H1 (cell line): Measurements from ENCODE around the gene CRABP2. TPM values are rescaled to one million over a fixed set of nuclear protein-coding genes. Genes with fewer than 3 reads are reported as not detected.

ENCODE experiments used
- CTCF ChIA-PET: fragments of 300-600 bp; sonication (Branson Sonifier 250); formaldehyde crosslinking; loops from one replicate; lab custom pipeline; 2021; ENCODE audit not compliant: partially characterized antibody; lab: Charles Lee
- POLR2A ChIA-PET: fragments of 300-600 bp; sonication (Branson Sonifier 250); formaldehyde crosslinking; loops from one replicate; lab custom pipeline; 2021; ENCODE audit warnings: inconsistent platforms; ENCODE audit not compliant: partially characterized antibody; lab: Charles Lee
- DNase-seq, 2 experiments: peaks; one replicate each; pipeline versions ENCODE4 v3.0.0 to v3.0.0-alpha.2; 2010 to 2022; ENCODE audit warnings: low spot score in 2 of 2, low read depth in 1 of 2, mixed read lengths in 1 of 2
- FAIRE-seq: peaks from 2 replicates; lab custom pipeline; 2011; peaks lifted over from hg19 to GRCh38; lab: Jason Lieb, UNC
- H2AFZ ChIP-seq: 2 replicates; pipeline ENCODE4 v1.8.1; 2012; ENCODE audit warnings: low read length, inconsistent platforms
- H2AK5ac ChIP-seq: 2 replicates; pipeline ENCODE4 v1.6.1; 2013; ENCODE audit warnings: low read depth, low read length
- H2BK120ac ChIP-seq: replicated peaks from 2 replicates; pipeline ENCODE3; 2013; ENCODE audit warnings: low read depth, low read length, inconsistent platforms
- H2BK12ac ChIP-seq: 2 replicates; pipeline ENCODE4 v1.6.1; 2013; ENCODE audit warnings: low read depth, low read length
- H2BK15ac ChIP-seq: 2 replicates; pipeline ENCODE4 v1.6.1; 2013; ENCODE audit warnings: low read length
- H2BK20ac ChIP-seq: 2 replicates; pipeline ENCODE4 v1.6.1; 2013; ENCODE audit warnings: low read length
- H2BK5ac ChIP-seq: 2 replicates; pipeline ENCODE4 v1.6.1; 2013; ENCODE audit warnings: low read depth, low read length
- H3K14ac ChIP-seq: 2 replicates; pipeline ENCODE4 v1.6.1; 2013; ENCODE audit warnings: inconsistent platforms; ENCODE audit not compliant: insufficient read length
- H3K18ac ChIP-seq: 2 replicates; pipeline ENCODE4 v1.6.1; 2013; ENCODE audit warnings: low read length; ENCODE audit errors: extremely low read depth
- H3K23ac ChIP-seq: 2 replicates; pipeline ENCODE4 v1.6.1; 2013; ENCODE audit warnings: inconsistent platforms; ENCODE audit not compliant: insufficient read length
- H3K23me2 ChIP-seq: 2 replicates; pipeline ENCODE4 v1.6.1; 2013; ENCODE audit warnings: low read depth, low read length
- H3K27ac ChIP-seq: 2 replicates; pipeline ENCODE4 v1.6.1; 2011; ENCODE audit warnings: low read depth, low read length, inconsistent platforms
- H3K27me3 ChIP-seq, 4 experiments: replicated peaks in 1 of 4; 1 replicate in 1 of 4; 2 replicates in 3 of 4; pipeline versions ENCODE4 v1.6.1 to v1.8.1; 2011 to 2013; ENCODE audit warnings: low read length in 3 of 4, mild to moderate bottlenecking in 3 of 4, inconsistent platforms in 2 of 4, mixed read lengths in 2 of 4, moderate library complexity in 1 of 4; ENCODE audit not compliant: control insufficient read depth in 3 of 4, insufficient read depth in 3 of 4; ENCODE audit errors: extremely low read depth in 1 of 4
- H3K36me3 ChIP-seq, 4 experiments: 2 replicates each; pipeline versions ENCODE4 v1.6.1 to v1.8.1; 2011 to 2013; ENCODE audit warnings: mild to moderate bottlenecking in 4 of 4, low read length in 3 of 4, moderate library complexity in 2 of 4, control low read depth in 1 of 4, inconsistent platforms in 1 of 4; ENCODE audit not compliant: insufficient read depth in 4 of 4, control insufficient read depth in 2 of 4
- H3K4ac ChIP-seq: replicated peaks from 2 replicates; pipeline ENCODE3; 2013; ENCODE audit warnings: low read length, low read depth, mixed read lengths, inconsistent platforms; ENCODE audit not compliant: insufficient read length
- H3K4me1 ChIP-seq, 4 experiments: replicated peaks in 1 of 4; 1 replicate in 1 of 4; 2 replicates in 3 of 4; pipeline versions ENCODE4 v1.6.1 to v1.8.1; 2011 to 2013; ENCODE audit warnings: low read length in 3 of 4, inconsistent platforms in 2 of 4, mixed read lengths in 1 of 4; ENCODE audit not compliant: insufficient read depth in 4 of 4, control insufficient read depth in 3 of 4
- H3K4me2 ChIP-seq, 2 experiments: 2 replicates each; pipeline versions ENCODE4 v1.6.1 to v1.8.1; 2011 to 2013; ENCODE audit warnings: low read depth in 2 of 2, low read length in 2 of 2, control low read depth in 1 of 2, inconsistent platforms in 1 of 2, mild to moderate bottlenecking in 1 of 2; ENCODE audit not compliant: insufficient read depth in 1 of 2
- H3K4me3 ChIP-seq, 4 experiments: fragments of 200-600, 300-600 bp in 1 of 4; sonication (generic), shearing (Covaris generic), sonication (Bioruptor Twin) in 1 of 4; 2 replicates each; pipeline versions ENCODE4 v1.5.1 to v1.8.1; 2011 to 2016; ENCODE audit warnings: low read length in 4 of 4, low read depth in 3 of 4, control low read depth in 2 of 4, inconsistent platforms in 2 of 4, mild to moderate bottlenecking in 2 of 4, mixed read lengths in 1 of 4, moderate library complexity in 1 of 4; ENCODE audit not compliant: insufficient read depth in 2 of 4; ENCODE audit errors: extremely low read depth in 1 of 4
- H3K56ac ChIP-seq: replicated peaks from 2 replicates; pipeline ENCODE3; 2013; ENCODE audit warnings: low read depth, mild to moderate bottlenecking, mixed read lengths, low read length, inconsistent platforms; ENCODE audit not compliant: insufficient read length
- H3K79me1 ChIP-seq: 2 replicates; pipeline ENCODE4 v1.6.1; 2013; ENCODE audit warnings: low read depth, low read length, control low read depth
- H3K79me2 ChIP-seq, 2 experiments: 2 replicates each; pipeline versions ENCODE4 v1.6.1 to v1.8.1; 2012 to 2013; ENCODE audit warnings: low read length in 2 of 2, mild to moderate bottlenecking in 2 of 2, inconsistent platforms in 1 of 2; ENCODE audit not compliant: insufficient read depth in 2 of 2, control insufficient read depth in 1 of 2
- H3K9ac ChIP-seq, 4 experiments: replicated peaks in 1 of 4; 1 replicate in 1 of 4; 2 replicates in 3 of 4; pipeline versions ENCODE4 v1.6.1 to v1.8.1; 2011 to 2013; ENCODE audit warnings: low read depth in 3 of 4, low read length in 3 of 4, control low read depth in 2 of 4, mild to moderate bottlenecking in 2 of 4, moderate library complexity in 2 of 4, inconsistent platforms in 1 of 4; ENCODE audit errors: extremely low read depth in 1 of 4
- H3K9me3 ChIP-seq, 2 experiments: 2 replicates each; pipeline versions ENCODE4 v1.6.1 to v1.8.1; 2012 to 2013; ENCODE audit warnings: mild to moderate bottlenecking in 2 of 2, moderate library complexity in 2 of 2, control low read depth in 1 of 2, inconsistent platforms in 1 of 2, low read depth in 1 of 2, low read length in 1 of 2, mixed read lengths in 1 of 2; ENCODE audit not compliant: insufficient read depth in 2 of 2
- H4K20me1 ChIP-seq, 2 experiments: replicated peaks in 1 of 2; 2 replicates each; pipeline versions ENCODE3 to v1.8.1; 2011 to 2013; ENCODE audit warnings: inconsistent platforms in 2 of 2, low read length in 2 of 2, mild to moderate bottlenecking in 1 of 2; ENCODE audit not compliant: insufficient read depth in 2 of 2, control insufficient read depth in 1 of 2
- H4K5ac ChIP-seq: 2 replicates; pipeline ENCODE4 v1.6.1; 2013; ENCODE audit warnings: low read length, low read depth, mixed read lengths, inconsistent platforms; ENCODE audit not compliant: insufficient read length
- H4K8ac ChIP-seq: 2 replicates; pipeline ENCODE4 v1.8.0; 2013; ENCODE audit warnings: mild to moderate bottlenecking, moderate library complexity, low read length, inconsistent platforms; ENCODE audit not compliant: insufficient read depth; ENCODE audit errors: extremely low read depth
- H4K91ac ChIP-seq: replicated peaks from 2 replicates; pipeline ENCODE3; 2013; ENCODE audit warnings: low read length, mixed read lengths, inconsistent platforms; ENCODE audit not compliant: insufficient read length
- CBX8 ChIP-seq: fragments of 300-800, 300-1000 bp; sonication (generic); IDR thresholded peaks from 2 replicates; pipeline ENCODE4 v1.7.1; 2016; ENCODE audit warnings: low read depth, low read length, borderline replicate concordance
- GABPA ChIP-seq: IDR thresholded peaks from 2 replicates; pipeline ENCODE4 v1.6.1; 2011; ENCODE audit warnings: mild to moderate bottlenecking, low read length, moderate library complexity, borderline replicate concordance; ENCODE audit not compliant: insufficient read depth
- KDM4A ChIP-seq: IDR thresholded peaks from one replicate; pipeline ENCODE4 v1.7.1; 2012; ENCODE audit warnings: low read depth, mild to moderate bottlenecking, moderate library complexity, low read length, inconsistent platforms; ENCODE audit not compliant: severe bottlenecking
- NRF1 ChIP-seq: IDR thresholded peaks from 2 replicates; pipeline ENCODE4 v1.6.1; 2011; ENCODE audit warnings: mild to moderate bottlenecking, low read depth, low read length, improper control_type of control experiment
- SIX5 ChIP-seq: IDR thresholded peaks from 2 replicates; pipeline ENCODE4 v1.6.1; 2011; ENCODE audit warnings: mild to moderate bottlenecking, low read depth, low read length
- TBP ChIP-seq: IDR thresholded peaks from 2 replicates; pipeline ENCODE4 v1.6.1; 2011; ENCODE audit warnings: low read depth, low read length, improper control_type of control experiment
- WGBS, 2 experiments: shearing (Covaris generic) in 1 of 2; methylation state at CpG; one replicate each; pipeline versions ENCODE4 v1.1.6 to v1.1.7; 2013 to 2015; ENCODE audit warnings: low lambda C conversion rate in 2 of 2, mixed read lengths in 2 of 2, inconsistent platforms in 1 of 2, low coverage in 1 of 2, missing lambda C conversion rate in 1 of 2; ENCODE audit not compliant: insufficient replicate concordance in 2 of 2, insufficient coverage in 1 of 2, insufficient read length in 1 of 2; ENCODE audit errors: extremely low coverage in 1 of 2, missing lambda C conversion rate in 1 of 2; 5-methylcytosine and 5-hydroxymethylcytosine counted together
- polyA plus RNA-seq, 7 experiments: library from polyadenylated mRNA; depleted of rRNA in 3 of 7; stranded (reverse) in 5 of 7; unstranded in 2 of 7; fragments of >200 nt in 5 of 7; fragments of 200-250 nt in 2 of 7; gene quantifications; 1 replicate in 5 of 7; 2 replicates in 1 of 7; 4 replicates in 1 of 7; pipeline versions ENCODE4 v1.2.1 to v1.2.3, GENCODE V29; 2011 to 2013; ENCODE audit warnings: missing spikeins in 2 of 7, mixed read lengths in 2 of 7
- total RNA-seq: library from RNA; stranded (reverse); fragmentation: NEBNext Ultra II Directional; extraction: Animal tissue kit (Norgen Biotek cat#: 25700); gene quantifications from 2 replicates; pipeline ENCODE4 v1.2.1, GENCODE V29; 2021
- TF ChIP-seq, protein P1 (sequence below), 3 experiments: IDR thresholded peaks; 1 replicate in 2 of 3; 2 replicates in 1 of 3; pipeline versions ENCODE4 v1.5.1 to v1.6.1; 2011; ENCODE audit warnings: low read length in 3 of 3, mild to moderate bottlenecking in 3 of 3, inconsistent platforms in 2 of 3, low read depth in 1 of 3, moderate library complexity in 1 of 3; ENCODE audit not compliant: insufficient read depth in 1 of 3; ENCODE audit errors: control extremely low read depth in 1 of 3

CRABP2 gene
- total and polyA plus RNA-seq, 2 of the 8 experiments (the other 6 are each of a cell fraction or from before 2014, with no cell fraction given), result 69.2 to 119 TPM

DNA sequence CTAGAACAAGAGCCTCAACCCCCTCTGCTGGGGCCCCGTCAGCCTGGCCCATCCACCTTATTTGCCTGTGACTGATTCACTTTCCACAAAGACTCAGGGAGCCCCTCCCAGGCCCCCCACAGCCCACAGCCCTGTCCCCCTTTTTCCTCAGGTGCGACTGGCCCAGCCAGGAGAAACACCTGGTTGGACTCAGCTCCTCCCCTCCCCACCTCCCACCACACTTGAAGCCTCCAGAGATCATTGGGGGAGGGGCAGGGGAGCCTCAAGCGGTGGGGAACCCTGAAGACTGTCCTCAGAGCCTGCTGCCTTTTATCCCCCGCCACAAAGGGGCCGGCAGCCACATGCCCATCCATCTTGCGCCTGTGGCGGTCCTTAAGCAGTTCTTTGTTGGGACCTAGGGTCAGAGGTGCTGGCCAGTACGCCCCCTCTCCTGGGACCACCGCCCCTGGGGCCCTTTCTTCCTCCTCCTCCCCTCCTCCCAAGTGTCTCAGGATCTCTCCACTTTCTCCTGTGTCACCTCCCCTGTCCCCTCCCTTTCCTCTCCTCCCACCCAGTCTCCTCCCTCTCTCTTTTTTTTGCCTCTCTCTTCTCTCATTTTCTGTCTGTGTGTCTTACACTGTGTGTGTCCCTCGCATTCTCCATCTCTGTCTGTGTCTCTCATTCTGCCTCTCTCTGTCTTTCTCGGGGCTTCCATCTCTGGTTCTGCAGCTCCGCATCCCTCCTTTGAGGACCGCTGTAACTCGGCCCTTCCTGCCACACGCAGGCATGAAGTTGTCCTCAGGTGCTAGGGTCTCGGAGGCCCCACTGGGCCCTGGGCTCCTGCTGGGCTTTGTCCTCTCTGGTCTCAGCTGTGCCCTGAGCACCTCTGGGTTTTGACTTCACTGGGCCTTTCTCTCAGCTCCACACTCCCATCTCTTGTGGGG lies 12.2 kb downstream of the CRABP2 start:
- Histone ChIP-seq H4K20me1 (no peaks in the 10 kb centered on the region), H3K79me1 (no peaks in the 10 kb centered on the region), H4K91ac (peak overlapping the region; percentile 96), H2BK120ac (peak overlapping the region; percentile 30), H4K5ac (peak overlapping the region; percentile 44), H2BK5ac (peak overlapping the region; percentile 97), H3K14ac (no peak overlapping the region), H3K4me2 (peak overlapping the region; percentile 14 to 72), H3K23me2 (peaks cover 10% of the 10 kb centered on the region; the same call in 1 of the 2 replicates), H3K23ac (no peak overlapping the region), H3K27ac (peak overlapping the region; percentile 83), H3K4ac (peak overlapping the region; percentile 73), H3K9ac (peak overlapping the region in 2 of 4 experiments; percentile 60; a peak in 4 of 7 replicates), H3K18ac (peak overlapping the region; percentile 93), H2AFZ (no peak overlapping the region), H2BK12ac (peak overlapping the region; percentile 99), H3K79me2 (no peaks in the 10 kb centered on the region), H3K4me1 (peaks cover 24 to 51% (median 38%) of the 10 kb centered on the region in 4 experiments), H2AK5ac (peak overlapping the region; percentile 98; the same call in 1 of the 2 replicates), H3K56ac (peak overlapping the region; percentile 70), H3K9me3 (no peaks in the 10 kb centered on the region), H2BK20ac (peak overlapping the region; percentile 94; the same call in 1 of the 2 replicates), H3K27me3 (peaks cover 0 to 7% (median 0%) of the 10 kb centered on the region in 4 experiments; a peak in 2 of 7 replicates), H3K36me3 (peaks cover 0 to 4% (median 0%) of the 10 kb centered on the region in 4 experiments; a peak in 1 of 8 replicates), H3K4me3 (peak overlapping the region in 3 of 4 experiments; percentile 11 to 49 (median 32); a peak in 4 of 8 replicates), H2BK15ac (peak overlapping the region; percentile 74; the same call in 1 of the 2 replicates), H4K8ac (peak overlapping the region; percentile 60; the same call in 1 of the 2 replicates)
- FAIRE-seq, result no peak
- peak; percentile 94 to 96 for DNase-seq
- CTCF ChIA-PET, result interaction anchor here (4.4 to 66.0 kb wide), 6 partner anchors 6 to 196 kb away, joined by 29 to 4284 read pairs (median 513); partner anchors contain the start of genes BCAN, CRABP2, HAPLN2 and INSRR
- POLR2A ChIA-PET, result interaction anchor here (0.6 to 13.9 kb wide), 21 partner anchors 9 to 194 kb away, joined by 3 to 530 read pairs (median 5); partner anchors contain the start of genes CRABP2, HAPLN2, HDGF and ISG20L2
- WGBS, 2 experiments, result 14% methylated on average over 10 of the region's 16 CpGs; no CpG with 5 or more reads in 1 of the 2 experiments
- peak; percentile 10 for TF ChIP-seq KDM4A
- TF ChIP-seq NRF1, result no peak
- no peak for TF ChIP-seq CBX8
- TF ChIP-seq SIX5, result no peak
- peak; percentile 49; the same call in 1 of the 2 replicates for TF ChIP-seq TBP
- TF ChIP-seq, protein P1, sequence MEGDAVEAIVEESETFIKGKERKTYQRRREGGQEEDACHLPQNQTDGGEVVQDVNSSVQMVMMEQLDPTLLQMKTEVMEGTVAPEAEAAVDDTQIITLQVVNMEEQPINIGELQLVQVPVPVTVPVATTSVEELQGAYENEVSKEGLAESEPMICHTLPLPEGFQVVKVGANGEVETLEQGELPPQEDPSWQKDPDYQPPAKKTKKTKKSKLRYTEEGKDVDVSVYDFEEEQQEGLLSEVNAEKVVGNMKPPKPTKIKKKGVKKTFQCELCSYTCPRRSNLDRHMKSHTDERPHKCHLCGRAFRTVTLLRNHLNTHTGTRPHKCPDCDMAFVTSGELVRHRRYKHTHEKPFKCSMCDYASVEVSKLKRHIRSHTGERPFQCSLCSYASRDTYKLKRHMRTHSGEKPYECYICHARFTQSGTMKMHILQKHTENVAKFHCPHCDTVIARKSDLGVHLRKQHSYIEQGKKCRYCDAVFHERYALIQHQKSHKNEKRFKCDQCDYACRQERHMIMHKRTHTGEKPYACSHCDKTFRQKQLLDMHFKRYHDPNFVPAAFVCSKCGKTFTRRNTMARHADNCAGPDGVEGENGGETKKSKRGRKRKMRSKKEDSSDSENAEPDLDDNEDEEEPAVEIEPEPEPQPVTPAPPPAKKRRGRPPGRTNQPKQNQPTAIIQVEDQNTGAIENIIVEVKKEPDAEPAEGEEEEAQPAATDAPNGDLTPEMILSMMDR (IDR thresholded peaks at IDR 0.05; ENCODE audit: control extremely low read depth in 1 of 3, insufficient read depth in 1 of 3, low read depth in 1 of 3, low read length in 3 of 3), result no peak
- TF ChIP-seq GABPA, result 0 out of 2 replicates have a peak, but pooled peaks have one; percentile 56
